ENCODE measurements around the gene CDS2. TPM values are rescaled to one million over a fixed set of nuclear protein-coding genes. Genes with fewer than 3 reads are reported as not detected.
A peak's percentile ranks its signal among the peaks of the same experiment; 100 is the strongest.

CDS2 gene
- total and polyA plus RNA-seq, 9 donors, result 11.4 to 54.6 (median 37.6) TPM

DNA sequence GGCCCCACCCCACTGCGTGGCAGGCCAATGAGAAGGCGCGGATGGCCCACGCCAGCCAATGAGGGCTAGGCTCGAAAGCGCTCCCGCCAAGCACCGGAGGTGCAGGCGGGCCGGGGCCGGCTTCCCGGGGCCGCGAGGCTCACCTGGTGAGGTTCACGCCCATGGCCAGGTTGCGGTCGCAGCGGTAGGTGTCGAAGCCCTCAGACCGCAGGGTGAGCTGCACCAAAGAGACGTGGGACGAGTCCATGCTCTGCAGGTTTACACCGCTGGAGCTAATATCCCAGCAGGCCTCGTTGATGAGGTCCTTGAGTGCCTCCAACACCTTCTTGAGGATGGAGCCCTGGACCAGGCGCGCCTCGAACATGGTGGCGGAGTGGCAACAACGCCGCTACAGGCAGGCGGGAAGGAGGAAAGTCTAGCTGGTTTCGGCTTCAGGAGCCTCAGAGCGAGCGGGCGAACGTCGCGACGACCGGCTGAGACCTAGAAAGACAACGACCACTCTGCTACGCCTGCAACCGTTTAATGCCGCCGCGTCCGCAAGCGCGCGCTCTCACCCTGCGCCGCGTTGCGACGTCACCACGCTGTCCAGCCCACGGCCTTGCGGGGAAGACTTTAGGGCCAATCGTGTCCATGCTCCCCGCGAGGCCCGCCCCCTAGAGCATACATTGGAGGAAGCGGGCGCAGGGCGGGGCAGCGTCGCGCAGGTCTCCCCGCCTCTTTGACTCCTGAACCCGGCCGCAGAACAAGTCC lies 7.2 kb upstream of the CDS2 start, which contains the start of gene PCNA:
Gene PCNA (minus strand): TSS at position 524 of the 750 bp plus-strand sequence. CDS start 160 bp downstream, at position 364.
- Histone ChIP-seq H3K4me1 (ENCODE audit: insufficient read depth) (peaks cover 6% of the 10 kb centered on the region), H3K27me3 (no peaks in the 10 kb centered on the region), H3K27ac (peak within 1 kb of the TSS; percentile 55 to 83), H3K4me3 (peak within 1 kb of the TSS; percentile 58), H3K36me3 (no peaks in the 10 kb centered on the region), H3K9me3 (no peaks in the 10 kb centered on the region)
- intact Hi-C loops (cut with DNase I), result no loop called here
- TF ChIP-seq, protein P1, sequence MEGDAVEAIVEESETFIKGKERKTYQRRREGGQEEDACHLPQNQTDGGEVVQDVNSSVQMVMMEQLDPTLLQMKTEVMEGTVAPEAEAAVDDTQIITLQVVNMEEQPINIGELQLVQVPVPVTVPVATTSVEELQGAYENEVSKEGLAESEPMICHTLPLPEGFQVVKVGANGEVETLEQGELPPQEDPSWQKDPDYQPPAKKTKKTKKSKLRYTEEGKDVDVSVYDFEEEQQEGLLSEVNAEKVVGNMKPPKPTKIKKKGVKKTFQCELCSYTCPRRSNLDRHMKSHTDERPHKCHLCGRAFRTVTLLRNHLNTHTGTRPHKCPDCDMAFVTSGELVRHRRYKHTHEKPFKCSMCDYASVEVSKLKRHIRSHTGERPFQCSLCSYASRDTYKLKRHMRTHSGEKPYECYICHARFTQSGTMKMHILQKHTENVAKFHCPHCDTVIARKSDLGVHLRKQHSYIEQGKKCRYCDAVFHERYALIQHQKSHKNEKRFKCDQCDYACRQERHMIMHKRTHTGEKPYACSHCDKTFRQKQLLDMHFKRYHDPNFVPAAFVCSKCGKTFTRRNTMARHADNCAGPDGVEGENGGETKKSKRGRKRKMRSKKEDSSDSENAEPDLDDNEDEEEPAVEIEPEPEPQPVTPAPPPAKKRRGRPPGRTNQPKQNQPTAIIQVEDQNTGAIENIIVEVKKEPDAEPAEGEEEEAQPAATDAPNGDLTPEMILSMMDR (IDR thresholded peaks at IDR 0.05), result no peak
- peak; percentile 88 for TF ChIP-seq POLR2A (IDR thresholded peaks at IDR 0.05)
- TF ChIP-seq EP300 (IDR thresholded peaks at IDR 0.05), result no peak
- DNase-seq, result peak; percentile 94 to 97 (median 95)
- 0% methylated on average over 61 to 71 of the region's 71 CpGs for WGBS, 3 donors

DNA sequence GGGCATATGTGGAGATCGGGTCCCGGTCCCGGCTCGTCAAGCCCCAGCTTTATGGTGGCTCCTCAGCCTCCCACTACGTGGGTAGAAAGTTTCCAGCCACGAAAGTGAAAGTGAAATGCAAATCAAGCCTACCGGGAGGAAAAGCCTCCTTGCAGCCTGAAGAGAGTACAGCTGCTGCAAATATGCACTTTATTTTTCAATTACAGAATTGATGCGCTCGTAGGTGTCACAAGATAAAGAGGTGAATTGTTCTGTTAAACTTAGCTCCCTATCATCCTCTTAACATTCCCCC lies 6.7 kb upstream of the CDS2 start:
- no peaks in the 10 kb centered on the region for H3K36me3 ChIP-seq
- H3K4me3 ChIP-seq, result peak overlapping the region; percentile 58
- no peaks in the 10 kb centered on the region for H3K9me3 ChIP-seq
- intact Hi-C loops (cut with DNase I), result no loop called here
- 0 to 1% (median 0%) methylated on average over 9 of the region's 9 CpGs for WGBS, 3 donors
- TF ChIP-seq EP300 (IDR thresholded peaks at IDR 0.05), result no peak
- TF ChIP-seq POLR2A (IDR thresholded peaks at IDR 0.05), result no peak
- TF ChIP-seq, protein P1 (IDR thresholded peaks at IDR 0.05), result no peak
- H3K4me1 ChIP-seq (ENCODE audit: insufficient read depth), result peaks cover 6% of the 10 kb centered on the region
- DNase-seq, result no peak
- H3K27me3 ChIP-seq, result no peaks in the 10 kb centered on the region
- peak overlapping the region in 1 of 2 donors; percentile 83 for H3K27ac ChIP-seq

DNA sequence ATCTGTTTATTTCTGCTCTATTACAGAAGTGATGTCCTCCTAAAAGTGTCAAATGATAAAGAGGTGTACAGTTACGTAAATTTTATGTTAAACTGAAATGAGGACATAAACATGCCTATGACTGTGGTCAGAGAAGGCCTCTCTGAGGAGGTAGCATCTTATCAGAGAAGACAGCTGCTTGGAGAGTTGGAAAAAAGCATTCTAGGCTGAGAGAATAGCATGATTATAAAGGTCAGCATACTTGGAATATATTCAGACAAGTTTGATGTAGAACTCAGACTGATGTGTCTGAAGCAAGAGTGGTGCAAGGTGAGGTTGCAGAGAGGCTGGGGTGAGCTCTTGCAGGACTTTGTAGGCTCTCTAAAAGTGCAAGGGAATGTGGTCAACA lies 3.9 kb upstream of the CDS2 start:
- intact Hi-C loops (cut with DNase I), result no loop called here
- H3K36me3 ChIP-seq, result no peaks in the 10 kb centered on the region
- H3K9me3 ChIP-seq, result no peaks in the 10 kb centered on the region
- H3K4me1 ChIP-seq (ENCODE audit: insufficient read depth), result peaks cover 8% of the 10 kb centered on the region
- no peak overlapping the region for H3K27ac ChIP-seq
- TF ChIP-seq, protein P1 (IDR thresholded peaks at IDR 0.05), result no peak
- TF ChIP-seq EP300 (IDR thresholded peaks at IDR 0.05) (no peak), POLR2A (IDR thresholded peaks at IDR 0.05) (no peak)
- H3K27me3 ChIP-seq, result no peaks in the 10 kb centered on the region
- WGBS, 3 donors, result 85 to 92% (median 90%) methylated on average over 1 of the region's 1 CpG
- no peak for DNase-seq
- H3K4me3 ChIP-seq, result no peak overlapping the region

DNA sequence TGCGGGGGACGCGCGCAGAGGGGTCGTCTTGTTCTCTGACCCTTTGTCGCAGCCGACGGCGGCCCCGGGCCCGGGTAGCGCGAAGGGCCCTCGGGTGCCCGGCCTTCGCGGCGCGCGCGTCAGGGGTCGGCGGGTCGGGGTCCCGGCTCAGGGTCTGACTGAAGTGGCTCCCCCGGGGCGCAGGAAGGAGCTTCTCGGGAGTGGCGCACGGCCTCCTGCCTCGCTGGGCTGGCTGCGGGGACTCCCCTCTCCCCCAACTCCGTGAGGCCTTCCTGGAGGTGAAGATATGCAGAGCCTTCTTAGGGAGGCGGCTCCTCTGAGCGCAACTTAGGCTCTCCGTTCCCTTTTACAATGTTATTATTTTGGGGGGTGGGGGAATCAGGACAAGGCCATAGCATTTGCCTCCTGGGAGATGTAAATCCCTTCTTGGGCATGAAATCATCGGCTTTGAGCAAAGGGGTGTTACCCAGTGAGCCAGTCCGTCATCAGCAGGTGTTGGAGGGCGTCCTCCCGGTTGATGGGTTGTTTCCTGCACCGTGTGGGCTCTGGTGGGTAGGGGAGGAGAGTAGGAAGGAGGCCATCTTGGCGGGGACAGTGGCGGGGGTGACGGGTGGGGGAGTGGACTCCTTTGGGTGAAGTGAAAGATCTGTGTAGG lies 523 bp downstream of the CDS2 start:
- 0 to 1% (median 1%) methylated on average over 21 to 44 of the region's 44 CpGs for WGBS, 3 donors
- H3K9me3 ChIP-seq, result no peaks in the 10 kb centered on the region
- no peak for TF ChIP-seq POLR2A (IDR thresholded peaks at IDR 0.05)
- TF ChIP-seq, protein P1 (IDR thresholded peaks at IDR 0.05), result no peak
- no peak for TF ChIP-seq EP300 (IDR thresholded peaks at IDR 0.05)
- DNase-seq, result peak; percentile 42 to 63 (median 56)
- H3K27ac ChIP-seq, result peak overlapping the region; percentile 81
- peaks cover 4% of the 10 kb centered on the region for H3K4me1 ChIP-seq (ENCODE audit: insufficient read depth)
- H3K27me3 ChIP-seq, result no peaks in the 10 kb centered on the region
- no peaks in the 10 kb centered on the region for H3K36me3 ChIP-seq
- intact Hi-C loops (cut with DNase I), result loop anchor here (2.0 to 5.0 kb wide), 4 partner anchors 45 to 65 kb away; no protein-coding TSS in a partner anchor
- H3K4me3 ChIP-seq, result peak overlapping the region; percentile 54

Measured in ovary (tissue), 9 donors.